SU-DHL-6 (cell line): ENCODE measurements around the gene RYR2.
A peak's percentile ranks its signal among the peaks of the same experiment; 100 is the strongest.

ENCODE experiments used
- H2AFZ ChIP-seq: fragments of 200-600 bp; sonication (generic); 2 replicates; pipeline ENCODE4 v1.6.1; 2014; ENCODE audit warnings: low read depth, mild to moderate bottlenecking, moderate library complexity, mixed read lengths, antibody characterized with exemption, low read length; ENCODE audit not compliant: severe bottlenecking
- H3F3A ChIP-seq: fragments of 200-600 bp; shearing (Covaris generic); 2 replicates; pipeline ENCODE4 v1.6.0; 2016; ENCODE audit warnings: antibody characterized with exemption, mild to moderate bottlenecking; ENCODE audit not compliant: insufficient read depth
- H3K27ac ChIP-seq: fragments of 200-600 bp; sonication (generic); 2 replicates; pipeline ENCODE4 v1.5.1; 2016; ENCODE audit warnings: low read depth, mild to moderate bottlenecking, low read length, moderate library complexity, mixed read lengths
- H3K27me3 ChIP-seq: fragments of 200-600 bp; sonication (generic), shearing (Covaris generic); 2 replicates; pipeline ENCODE4 v1.6.0; 2014; ENCODE audit warnings: mild to moderate bottlenecking, low read length
- H3K36me3 ChIP-seq: fragments of 200-600 bp; sonication (generic); 2 replicates; pipeline ENCODE4 v1.6.1; 2014; ENCODE audit warnings: mild to moderate bottlenecking, low read length, mixed read lengths
- H3K4me2 ChIP-seq: fragments of 300-600, 200-600 bp; shearing (Covaris generic), sonication (generic); 2 replicates; pipeline ENCODE4 v1.6.0; 2014; ENCODE audit warnings: low read length, low read depth, mild to moderate bottlenecking; ENCODE audit not compliant: poor library complexity, severe bottlenecking
- H3K4me3 ChIP-seq: fragments of 200-600 bp; sonication (generic); 2 replicates; pipeline ENCODE4 v1.5.1; 2014; ENCODE audit warnings: antibody characterized with exemption, low read length, mild to moderate bottlenecking, mixed read lengths; ENCODE audit not compliant: insufficient read depth, poor library complexity, severe bottlenecking
- H3K79me2 ChIP-seq: fragments of 200-600 bp; sonication (generic); 2 replicates; pipeline ENCODE4 v1.6.1; 2014; ENCODE audit warnings: mild to moderate bottlenecking, low read length, moderate library complexity; ENCODE audit not compliant: insufficient read depth
- H3K9ac ChIP-seq: fragments of 200-600 bp; sonication (generic); 2 replicates; pipeline ENCODE4 v1.7.0; 2014; ENCODE audit warnings: mild to moderate bottlenecking, low read length
- H3K9me2 ChIP-seq: fragments of 200-600 bp; sonication (generic); replicated peaks from 2 replicates; pipeline ENCODE4 v1.6.1; 2014; ENCODE audit warnings: low read length; ENCODE audit not compliant: insufficient read depth
- H3K9me3 ChIP-seq: fragments of 200-600 bp; sonication (generic); 2 replicates; pipeline ENCODE4 v1.6.1; 2014; ENCODE audit warnings: low read length, mixed read lengths; ENCODE audit not compliant: insufficient read depth
- H4K20me1 ChIP-seq: fragments of 200-600 bp; sonication (generic); 2 replicates; pipeline ENCODE4 v1.6.1; 2014; ENCODE audit warnings: low read depth, mild to moderate bottlenecking, antibody characterized with exemption, low read length, moderate library complexity, mixed read lengths
- CTCF ChIP-seq: fragments of 200-600 bp; sonication (generic); IDR thresholded peaks from one replicate; pipeline ENCODE4 v1.5.1; 2017; ENCODE audit warnings: antibody characterized with exemption, mild to moderate bottlenecking, low read length, moderate library complexity; ENCODE audit not compliant: insufficient read depth, poor library complexity, severe bottlenecking
- EZH2phosphoT487 ChIP-seq: fragments of 200-600 bp; sonication (generic), shearing (Covaris generic); conservative IDR thresholded peaks from 2 replicates; pipeline ENCODE4 v1.6.1; 2018; ENCODE audit warnings: mild to moderate bottlenecking, antibody characterized with exemption, low read length, moderate library complexity, mixed read lengths

Gene RYR2

GRCh38 chr1:237556911-237557310 is 514.9 kb downstream of the RYR2 start:
- Histone ChIP-seq H3K9ac (no peak overlapping the region), H3K4me3 (no peak overlapping the region), H3K36me3 (no peaks in the 10 kb centered on the region), H3K9me3 (no peaks in the 10 kb centered on the region), H3K9me2 (no peaks in the 10 kb centered on the region), H2AFZ (no peak overlapping the region), H3K79me2 (no peaks in the 10 kb centered on the region), H3K27me3 (no peaks in the 10 kb centered on the region), H3F3A (no peaks in the 10 kb centered on the region), H4K20me1 (peaks cover 4% of the 10 kb centered on the region; the same call in 1 of the 2 replicates), H3K27ac (no peak overlapping the region), H3K4me2 (no peak overlapping the region)
- no peak for TF ChIP-seq CTCF

- no peak overlapping the region for H2AFZ ChIP-seq
- no peaks in the 10 kb centered on the region for H3K9me3 ChIP-seq
- no peak overlapping the region for H3K4me2 ChIP-seq
- H3K9ac ChIP-seq, result no peak overlapping the region
- no peaks in the 10 kb centered on the region for H3K27me3 ChIP-seq
- H3K27ac ChIP-seq, result no peak overlapping the region
- H3F3A ChIP-seq, result no peaks in the 10 kb centered on the region
- TF ChIP-seq CTCF (peak; percentile 37), EZH2phosphoT487 (no peak)
- H3K36me3 ChIP-seq, result no peaks in the 10 kb centered on the region
- no peaks in the 10 kb centered on the region for H3K9me2 ChIP-seq
- no peaks in the 10 kb centered on the region for H3K79me2 ChIP-seq
- no peak overlapping the region for H3K4me3 ChIP-seq
- H4K20me1 ChIP-seq, result peaks cover 5% of the 10 kb centered on the region; the same call in 1 of the 2 replicates
Observed at GRCh38 chr1:237562242-237562823, 520.3 kb downstream of the RYR2 start.

- Histone ChIP-seq H3K79me2 (no peaks in the 10 kb centered on the region), H4K20me1 (peaks cover 5% of the 10 kb centered on the region; the same call in 1 of the 2 replicates), H3F3A (no peaks in the 10 kb centered on the region), H2AFZ (no peak overlapping the region), H3K4me2 (no peak overlapping the region), H3K9ac (no peak overlapping the region), H3K27ac (no peak overlapping the region), H3K9me3 (no peaks in the 10 kb centered on the region), H3K4me3 (no peak overlapping the region), H3K27me3 (no peaks in the 10 kb centered on the region), H3K9me2 (no peaks in the 10 kb centered on the region), H3K36me3 (no peaks in the 10 kb centered on the region)
- no peak for TF ChIP-seq CTCF
- no peak for TF ChIP-seq EZH2phosphoT487
Observed at GRCh38 chr1:237565236-237565635, 523.3 kb downstream of the RYR2 start.
